Right lobe of liver (tissue), 6 donors: ENCODE measurements around the gene PHACTR2. TPM values are rescaled to one million over a fixed set of nuclear protein-coding genes. Genes with fewer than 3 reads are reported as not detected.
A peak's percentile ranks its signal among the peaks of the same experiment; 100 is the strongest.

Experiments
- ATAC-seq, 4 donors: fragments of 200-7000 bp; cut with Tn5 transposase; one replicate each; pipeline ENCODE4 v1.9.1; 2020; ENCODE audit warnings: mild to moderate bottlenecking in 4 of 4, moderate library complexity in 4 of 4
- DNase-seq, 3 donors: peaks; one replicate each; pipeline ENCODE4 v3.0.0-alpha.2; 2020
- H3K27ac ChIP-seq, 3 donors: fragments of 200-600 bp; one replicate each; pipeline ENCODE4 v1.8.0; 2022
- H3K27me3 ChIP-seq, 2 donors: fragments of 200-600 bp; one replicate each; pipeline ENCODE4 v1.8.0; 2022
- H3K36me3 ChIP-seq, 4 donors: fragments of 200-600 bp; sonication (generic) in 1 of 4; one replicate each; pipeline versions ENCODE4 v1.5.1 to v1.8.0; 2017 to 2022; ENCODE audit warnings: control low read depth in 1 of 4
- H3K4me1 ChIP-seq, 4 donors: fragments of 200-600 bp; sonication (generic) in 1 of 4; one replicate each; pipeline versions ENCODE4 v1.5.1 to v1.8.0; 2017 to 2022; ENCODE audit warnings: control low read depth in 1 of 4
- H3K4me3 ChIP-seq, 3 donors: fragments of 200-600 bp; one replicate each; pipeline ENCODE4 v1.8.0; 2022
- H3K9me3 ChIP-seq, 4 donors: fragments of 200-600 bp; sonication (generic) in 1 of 4; one replicate each; pipeline versions ENCODE4 v1.5.1 to v1.8.0; 2017 to 2022; ENCODE audit warnings: control low read depth in 1 of 4
- CTCF ChIP-seq, 4 donors: fragments of 200-600 bp in 3 of 4; fragments of 450-650 bp in 1 of 4; IDR thresholded peaks; one replicate each; pipeline versions ENCODE4 v1.5.1 to v1.8.0; 2016 to 2022; ENCODE audit warnings: antibody characterized with exemption in 4 of 4, mild to moderate bottlenecking in 2 of 4
- POLR2A ChIP-seq: fragments of 450-650 bp; IDR thresholded peaks from one replicate; pipeline ENCODE4 v1.6.1; 2017; ENCODE audit warnings: antibody characterized with exemption, mild to moderate bottlenecking
- WGBS: methylation state at CpG from one replicate; pipeline ENCODE4 v1.1.6; 2018; ENCODE audit warnings: low coverage, low lambda C conversion rate; ENCODE audit not compliant: insufficient coverage; ENCODE audit errors: missing lambda C conversion rate; 5-methylcytosine and 5-hydroxymethylcytosine counted together
- intact Hi-C, 2 donors: fragments of 100-400 bp; cut with DNase I; formaldehyde crosslinking; loops; one replicate each; pipeline versions ENCODE4 v1.11.2 to v1.14.1; 2022
- total RNA-seq, 6 experiments: library from RNA; depleted of rRNA in 2 of 6; stranded (reverse); fragments of >200 nt in 2 of 6; fragmentation: NEBNext Ultra II Directional in 3 of 6; extraction: Animal tissue kit (Norgen Biotek cat#: 25700) in 3 of 6; gene quantifications; one replicate each; pipeline versions ENCODE4 v1.1.0 to v1.2.4, GENCODE V29; 2016 to 2023
- donor health status: DM: no; HTN: yes; CAD: no.
- donor health status: DM: no; HTN: no; CAD: no.
- donor health status: DM: no; HTN: no; CAD: no.
- donor health status: DM: no; HTN: yes; CAD: no.
- donor health status: DM: no; HTN: yes; CAD: no.

The PHACTR2 gene
- total RNA-seq, 6 experiments from 2014 or later = 14.0 to 62.7 (median 20.9) TPM

GRCh38 chr6:143726015-143726647 lies 48.4 kb downstream of the PHACTR2 start:
- no peak overlapping the region for H3K4me3 ChIP-seq
- H3K4me1 ChIP-seq = no peaks in the 10 kb centered on the region
- no peak for ATAC-seq

GRCh38 chr6:143727035-143727434 lies 49.3 kb downstream of the PHACTR2 start:
- TF ChIP-seq POLR2A = no peak
- Histone ChIP-seq H3K27ac (no peak overlapping the region), H3K27me3 (no peaks in the 10 kb centered on the region), H3K36me3 (no peaks in the 10 kb centered on the region), H3K4me1 (peaks cover 0 to 6% (median 0%) of the 10 kb centered on the region in 4 donors), H3K4me3 (no peak overlapping the region), H3K9me3 (no peaks in the 10 kb centered on the region)
- DNase-seq = no peak
- WGBS = 83% methylated on average over 1 of the region's 1 CpG
- intact Hi-C loops = no loop called here
- ATAC-seq = no peak

More at GRCh38 chr6:143726015-143726647, 48.4 kb downstream of the PHACTR2 start:
- TF ChIP-seq CTCF (IDR thresholded peaks at IDR 0.05) (no peak), POLR2A (no peak)
- intact Hi-C loops = no loop called here
- no peaks in the 10 kb centered on the region for H3K9me3 ChIP-seq
- H3K36me3 ChIP-seq = no peaks in the 10 kb centered on the region
- no peaks in the 10 kb centered on the region for H3K27me3 ChIP-seq
- WGBS = 49% methylated on average over 2 of the region's 2 CpGs
- DNase-seq = no peak
- no peak overlapping the region for H3K27ac ChIP-seq

GRCh38 chr6:143731789-143732188 lies 54.0 kb downstream of the PHACTR2 start:
- H3K27ac ChIP-seq = no peak overlapping the region
- intact Hi-C loops = no loop called here
- DNase-seq (no peak), ATAC-seq (peak in 2 of 4 donors; percentile 44 to 54)
- no peak for TF ChIP-seq CTCF (IDR thresholded peaks at IDR 0.05)
- no peak overlapping the region for H3K4me3 ChIP-seq
- no peaks in the 10 kb centered on the region for H3K27me3 ChIP-seq
- peaks cover 0 to 31% (median 0%) of the 10 kb centered on the region in 4 donors for H3K4me1 ChIP-seq
- 84% methylated on average over 1 of the region's 1 CpG for WGBS
- no peaks in the 10 kb centered on the region for H3K36me3 ChIP-seq
- no peaks in the 10 kb centered on the region for H3K9me3 ChIP-seq

GRCh38 chr6:143732536-143732935 lies 54.8 kb downstream of the PHACTR2 start:
- no peaks in the 10 kb centered on the region for H3K9me3 ChIP-seq
- H3K4me1 ChIP-seq = peaks cover 0 to 31% (median 0%) of the 10 kb centered on the region in 4 donors
- intact Hi-C loops = no loop called here
- H3K27me3 ChIP-seq = no peaks in the 10 kb centered on the region
- no peak for TF ChIP-seq POLR2A
- TF ChIP-seq CTCF (IDR thresholded peaks at IDR 0.05) = no peak
- WGBS = 89% methylated on average over 1 of the region's 1 CpG
- peak in 1 of 4 donors; percentile 19 for ATAC-seq
- H3K4me3 ChIP-seq = no peak overlapping the region
- DNase-seq = no peak
- no peaks in the 10 kb centered on the region for H3K36me3 ChIP-seq
- no peak overlapping the region for H3K27ac ChIP-seq

- Histone ChIP-seq H3K9me3 (no peaks in the 10 kb centered on the region), H3K27me3 (no peaks in the 10 kb centered on the region), H3K4me3 (no peak overlapping the region), H3K36me3 (no peaks in the 10 kb centered on the region), H3K27ac (no peak overlapping the region), H3K4me1 (peaks cover 0 to 31% (median 0%) of the 10 kb centered on the region in 4 donors)
- 80% methylated on average over 1 of the region's 1 CpG for WGBS
- intact Hi-C loops = no loop called here
- ATAC-seq (peak; percentile 31 to 69 (median 48)), DNase-seq (no peak)
- TF ChIP-seq CTCF (IDR thresholded peaks at IDR 0.05) = no peak
- TF ChIP-seq POLR2A = no peak
Observed at GRCh38 chr6:143733510-143733909, 55.7 kb downstream of the PHACTR2 start.
